IMR-90 (cell line): ENCODE measurements around the gene MAGEB3. TPM values are rescaled to one million over a fixed set of nuclear protein-coding genes. Genes with fewer than 3 reads are reported as not detected.

Experiments used
- ATAC-seq: fragments of 200-7000 bp; cut with Tn5 transposase; 2 replicates; pipeline ENCODE4 v1.9.1; 2020; ENCODE audit warnings: low read depth, mild to moderate bottlenecking, moderate library complexity
- BruUV-seq: library from RNA; stranded (reverse); fragments of 400-500 nt; replicated peaks from 2 replicates; lab custom pipeline; 2021; lab: Mats Ljungman, UMichigan
- CTCF ChIA-PET: fragments of 300-600 bp; formaldehyde crosslinking; extraction: SDS; loops from one replicate; lab custom pipeline; 2021; ENCODE audit warnings: antibody characterized with exemption; lab: Yijun Ruan, JAX
- POLR2A ChIA-PET: fragments of 300-600 bp; sonication (Branson Sonifier 250); formaldehyde crosslinking; loops from one replicate; lab custom pipeline; 2022; ENCODE audit warnings: antibody characterized with exemption; ENCODE audit not compliant: unreplicated experiment; lab: Charles Lee
- DNase-seq: peaks from one replicate; pipeline ENCODE4 v3.0.0; 2013
- H2AFZ ChIP-seq: replicated peaks from 2 replicates; pipeline ENCODE3; 2013; ENCODE audit warnings: low read length, mild to moderate bottlenecking; ENCODE audit not compliant: poor library complexity
- H2AK5ac ChIP-seq: 2 replicates; pipeline ENCODE4 v1.6.1; 2013; ENCODE audit warnings: low read depth, low read length, inconsistent platforms
- H2AK9ac ChIP-seq: replicated peaks from 2 replicates; pipeline ENCODE3; 2013; ENCODE audit warnings: mild to moderate bottlenecking, low read depth, low read length, moderate library complexity; ENCODE audit not compliant: poor library complexity
- H2BK120ac ChIP-seq: 2 replicates; pipeline ENCODE4 v1.6.1; 2013; ENCODE audit warnings: low read depth, low read length, inconsistent platforms
- H2BK15ac ChIP-seq: 3 replicates; pipeline ENCODE4 v1.6.1; 2013; ENCODE audit warnings: low read depth, low read length, inconsistent platforms
- H2BK20ac ChIP-seq: 2 replicates; pipeline ENCODE4 v1.6.1; 2013; ENCODE audit warnings: low read depth, mild to moderate bottlenecking, inconsistent platforms, low read length, moderate library complexity
- H2BK5ac ChIP-seq: 2 replicates; pipeline ENCODE4 v1.6.1; 2013; ENCODE audit warnings: mild to moderate bottlenecking, low read depth, low read length, inconsistent platforms; ENCODE audit not compliant: poor library complexity, severe bottlenecking
- H3K14ac ChIP-seq: replicated peaks from 2 replicates; pipeline ENCODE4 v1.6.1; 2013; ENCODE audit warnings: low read depth, low read length, inconsistent platforms
- H3K18ac ChIP-seq: 2 replicates; pipeline ENCODE4 v1.6.1; 2013; ENCODE audit warnings: low read depth, low read length, control low read depth
- H3K23ac ChIP-seq: 2 replicates; pipeline ENCODE4 v1.6.1; 2013; ENCODE audit warnings: low read depth, low read length, inconsistent platforms
- H3K27ac ChIP-seq: 2 replicates; pipeline ENCODE4 v1.5.1; 2013; ENCODE audit warnings: mild to moderate bottlenecking, control low read depth, low read length; ENCODE audit not compliant: insufficient read depth
- H3K27me3 ChIP-seq: 2 replicates; pipeline ENCODE4 v1.6.1; 2013; ENCODE audit warnings: low read length; ENCODE audit not compliant: control insufficient read depth, insufficient read depth
- H3K36me3 ChIP-seq: 2 replicates; pipeline ENCODE4 v1.6.1; 2013; ENCODE audit warnings: low read length, mixed read lengths; ENCODE audit not compliant: control insufficient read depth, insufficient read depth
- H3K4ac ChIP-seq: 2 replicates; pipeline ENCODE4 v1.6.1; 2013; ENCODE audit warnings: low read depth, low read length, inconsistent platforms
- H3K4me1 ChIP-seq: 2 replicates; pipeline ENCODE4 v1.6.1; 2013; ENCODE audit warnings: low read length, mixed read lengths; ENCODE audit not compliant: control insufficient read depth, insufficient read depth
- H3K4me2 ChIP-seq: 2 replicates; pipeline ENCODE4 v1.6.1; 2013; ENCODE audit warnings: low read depth, mild to moderate bottlenecking, control low read depth, low read length, moderate library complexity
- H3K4me3 ChIP-seq: 2 replicates; pipeline ENCODE4 v1.5.1; 2013; ENCODE audit warnings: low read depth, mild to moderate bottlenecking, control low read depth, low read length, moderate library complexity; ENCODE audit not compliant: insufficient read depth
- H3K56ac ChIP-seq: 2 replicates; pipeline ENCODE4 v1.6.1; 2013; ENCODE audit warnings: low read length, inconsistent platforms; ENCODE audit not compliant: insufficient read depth; ENCODE audit errors: extremely low read depth
- H3K79me1 ChIP-seq, 2 experiments: 2 replicates each; pipeline ENCODE4 v1.6.1; 2013; ENCODE audit warnings: low read length in 2 of 2, inconsistent platforms in 1 of 2, low read depth in 1 of 2
- H3K9ac ChIP-seq: 2 replicates; pipeline ENCODE4 v1.6.1; 2013; ENCODE audit warnings: low read depth, low read length, control low read depth
- H3K9me1 ChIP-seq: 2 replicates; pipeline ENCODE4 v1.6.1; 2013; ENCODE audit warnings: low read length, inconsistent platforms; ENCODE audit not compliant: insufficient read depth
- H3K9me3 ChIP-seq: 2 replicates; pipeline ENCODE4 v1.6.1; 2013; ENCODE audit warnings: low read length; ENCODE audit not compliant: control insufficient read depth, insufficient read depth
- H4K20me1 ChIP-seq: 2 replicates; pipeline ENCODE4 v1.6.1; 2013; ENCODE audit warnings: low read length, inconsistent platforms; ENCODE audit not compliant: insufficient read depth
- H4K5ac ChIP-seq: 2 replicates; pipeline ENCODE4 v1.6.1; 2013; ENCODE audit warnings: mild to moderate bottlenecking, low read depth, low read length, control low read depth
- H4K8ac ChIP-seq, 2 experiments: 2 replicates each; pipeline ENCODE4 v1.6.1; 2013; ENCODE audit warnings: low read depth in 2 of 2, low read length in 2 of 2, control low read depth in 1 of 2, inconsistent platforms in 1 of 2
- H4K91ac ChIP-seq: 2 replicates; pipeline ENCODE4 v1.6.1; 2013; ENCODE audit warnings: low read depth, low read length, inconsistent platforms; ENCODE audit not compliant: insufficient read depth
- BHLHE40 ChIP-seq: fragments of 150-350 bp; IDR thresholded peaks from 2 replicates; pipeline ENCODE4 v1.6.1; 2016; ENCODE audit warnings: mild to moderate bottlenecking, low read depth, low read length
- CEBPB ChIP-seq: IDR thresholded peaks from 2 replicates; pipeline ENCODE4 v1.6.1; 2012; ENCODE audit warnings: low read depth, low read length, improper control_type of control experiment
- FOS ChIP-seq: fragments of 150-350 bp; IDR thresholded peaks from 2 replicates; pipeline ENCODE4 v1.6.1; 2016; ENCODE audit warnings: low read depth, low read length
- MAFK ChIP-seq: IDR thresholded peaks from 2 replicates; pipeline ENCODE4 v1.6.1; 2012; ENCODE audit warnings: low read depth, low read length, improper control_type of control experiment
- MAZ ChIP-seq: IDR thresholded peaks from 2 replicates; pipeline ENCODE4 v1.6.1; 2012; ENCODE audit warnings: low read depth, mild to moderate bottlenecking, low read length, improper control_type of control experiment, moderate library complexity, borderline replicate concordance
- MXI1 ChIP-seq: IDR thresholded peaks from 2 replicates; pipeline ENCODE4 v1.6.1; 2012; ENCODE audit warnings: low read depth, mild to moderate bottlenecking, low read length, moderate library complexity, borderline replicate concordance
- NFE2L2 ChIP-seq: fragments of 150-350 bp; IDR thresholded peaks from 2 replicates; pipeline ENCODE4 v1.6.1; 2016; ENCODE audit warnings: low read depth, mild to moderate bottlenecking, low read length
- POLR2A ChIP-seq: IDR thresholded peaks from 2 replicates; pipeline ENCODE4 v1.6.1; 2012; ENCODE audit warnings: mild to moderate bottlenecking, low read depth, low read length
- RAD21 ChIP-seq: IDR thresholded peaks from 2 replicates; pipeline ENCODE4 v1.6.1; 2012; ENCODE audit warnings: low read length, improper control_type of control experiment
- RCOR1 ChIP-seq: IDR thresholded peaks from 2 replicates; pipeline ENCODE4 v1.6.1; 2012; ENCODE audit warnings: mild to moderate bottlenecking, low read length, improper control_type of control experiment; ENCODE audit not compliant: insufficient replicate concordance
- RFX5 ChIP-seq: IDR thresholded peaks from 2 replicates; pipeline ENCODE4 v1.8.0; 2012; ENCODE audit warnings: low read depth, mild to moderate bottlenecking, low read length, moderate library complexity
- SMC3 ChIP-seq: fragments of 150-350 bp; IDR thresholded peaks from 2 replicates; pipeline ENCODE4 v1.6.1; 2016; ENCODE audit warnings: low read depth, mild to moderate bottlenecking, antibody characterized with exemption, low read length, moderate library complexity
- WGBS, 2 experiments: methylation state at CpG; one replicate each; pipeline versions ENCODE4 v1.1.5 to v1.1.7; 2013; ENCODE audit warnings: missing lambda C conversion rate in 2 of 2; ENCODE audit not compliant: insufficient read length in 1 of 2; ENCODE audit errors: extremely low coverage in 2 of 2; 5-methylcytosine and 5-hydroxymethylcytosine counted together
- dilution Hi-C: fragments of 300-500 bp; cut with HindIII; formaldehyde crosslinking; loops from one replicate; pipeline ENCODE4 v1.14.3; 2018; ENCODE audit warnings: low sequenced_read_pairs; ENCODE audit not compliant: unreplicated experiment
- in situ Hi-C: fragments of 300-500 bp; cut with MboI; formaldehyde crosslinking; loops from 3 replicates; pipeline ENCODE4 v1.14.3; 2019; ENCODE audit warnings: low sequenced_read_pairs, inconsistent platforms, mixed read lengths
- intact Hi-C: fragments of 100-400 bp; cut with micrococcal nuclease; formaldehyde crosslinking; loops from 2 replicates; pipeline ENCODE4 v1.10.0; 2022
- polyA plus RNA-seq, 3 experiments: library from polyadenylated mRNA; depleted of rRNA; stranded (reverse); fragments of >200 nt; gene quantifications; 2 replicates each; pipeline ENCODE4 v1.2.3, GENCODE V29; 2012; ENCODE audit warnings: low replicate concordance in 1 of 3
- total RNA-seq: library from RNA; depleted of rRNA; stranded (reverse); fragments of >200 nt; gene quantifications from 2 replicates; pipeline ENCODE4 v1.2.3, GENCODE V29; 2012
- TF ChIP-seq, protein P1 (sequence below): conservative IDR thresholded peaks from 2 replicates; pipeline ENCODE4 v1.5.1; 2012; ENCODE audit warnings: mild to moderate bottlenecking, low read depth, low read length, improper control_type of control experiment
- TF ChIP-seq, protein P2 (sequence below): fragments of 150-350 bp; IDR thresholded peaks from 2 replicates; pipeline ENCODE4 v1.6.1; 2017; ENCODE audit warnings: mild to moderate bottlenecking, antibody characterized with exemption, low read length, low read depth

Gene MAGEB3
- total and polyA plus RNA-seq, 2 of the 4 experiments (the other 2 are of a cell fraction), result not detected

DNA sequence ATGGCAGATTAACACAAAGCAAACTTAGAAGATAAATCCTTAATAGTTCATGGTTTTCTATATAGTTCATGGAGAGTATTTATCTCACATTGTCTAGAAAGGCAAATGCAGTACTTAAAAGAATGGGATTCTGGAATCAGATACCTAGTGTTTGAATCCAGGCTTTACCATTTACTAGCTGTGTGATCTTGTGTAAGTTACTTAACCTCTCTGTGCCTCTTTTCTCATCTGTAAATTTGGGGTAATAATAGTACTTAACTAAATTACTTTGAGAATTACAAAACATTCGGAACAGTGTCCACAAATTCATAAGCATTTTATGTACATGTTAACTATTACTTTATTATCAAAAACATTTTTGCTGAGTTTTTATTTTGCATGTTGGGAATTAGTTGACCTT, 32.3 kb downstream of the MAGEB3 start:
- H3K9me3 ChIP-seq, result no peaks in the 10 kb centered on the region
- no peak for TF ChIP-seq NFE2L2
- TF ChIP-seq FOS, result no peak
- no peak for TF ChIP-seq POLR2A
- TF ChIP-seq SMC3, result no peak
- no peak for TF ChIP-seq BHLHE40
- no peak for TF ChIP-seq MXI1
- no peak for TF ChIP-seq RFX5
- TF ChIP-seq, protein P1, sequence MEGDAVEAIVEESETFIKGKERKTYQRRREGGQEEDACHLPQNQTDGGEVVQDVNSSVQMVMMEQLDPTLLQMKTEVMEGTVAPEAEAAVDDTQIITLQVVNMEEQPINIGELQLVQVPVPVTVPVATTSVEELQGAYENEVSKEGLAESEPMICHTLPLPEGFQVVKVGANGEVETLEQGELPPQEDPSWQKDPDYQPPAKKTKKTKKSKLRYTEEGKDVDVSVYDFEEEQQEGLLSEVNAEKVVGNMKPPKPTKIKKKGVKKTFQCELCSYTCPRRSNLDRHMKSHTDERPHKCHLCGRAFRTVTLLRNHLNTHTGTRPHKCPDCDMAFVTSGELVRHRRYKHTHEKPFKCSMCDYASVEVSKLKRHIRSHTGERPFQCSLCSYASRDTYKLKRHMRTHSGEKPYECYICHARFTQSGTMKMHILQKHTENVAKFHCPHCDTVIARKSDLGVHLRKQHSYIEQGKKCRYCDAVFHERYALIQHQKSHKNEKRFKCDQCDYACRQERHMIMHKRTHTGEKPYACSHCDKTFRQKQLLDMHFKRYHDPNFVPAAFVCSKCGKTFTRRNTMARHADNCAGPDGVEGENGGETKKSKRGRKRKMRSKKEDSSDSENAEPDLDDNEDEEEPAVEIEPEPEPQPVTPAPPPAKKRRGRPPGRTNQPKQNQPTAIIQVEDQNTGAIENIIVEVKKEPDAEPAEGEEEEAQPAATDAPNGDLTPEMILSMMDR, result no peak
- no peak for TF ChIP-seq RCOR1
- TF ChIP-seq MAFK, result no peak
- TF ChIP-seq, protein P2, sequence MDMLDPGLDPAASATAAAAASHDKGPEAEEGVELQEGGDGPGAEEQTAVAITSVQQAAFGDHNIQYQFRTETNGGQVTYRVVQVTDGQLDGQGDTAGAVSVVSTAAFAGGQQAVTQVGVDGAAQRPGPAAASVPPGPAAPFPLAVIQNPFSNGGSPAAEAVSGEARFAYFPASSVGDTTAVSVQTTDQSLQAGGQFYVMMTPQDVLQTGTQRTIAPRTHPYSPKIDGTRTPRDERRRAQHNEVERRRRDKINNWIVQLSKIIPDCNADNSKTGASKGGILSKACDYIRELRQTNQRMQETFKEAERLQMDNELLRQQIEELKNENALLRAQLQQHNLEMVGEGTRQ, result no peak
- no peak for TF ChIP-seq CEBPB
- no peak for TF ChIP-seq RAD21
- no peak for TF ChIP-seq MAZ
- no peak overlapping the region for H2BK5ac ChIP-seq
- no peaks in the 10 kb centered on the region for H4K20me1 ChIP-seq
- DNase-seq (no peak), ATAC-seq (no peak)
- no peak overlapping the region for H3K4ac ChIP-seq
- dilution Hi-C loops (no loop called here), intact Hi-C loops (no loop called here), in situ Hi-C loops (no loop called here)
- no peak overlapping the region for H2BK20ac ChIP-seq
- no peak overlapping the region for H2AFZ ChIP-seq
- H4K8ac ChIP-seq, result no peak overlapping the region
- H2BK15ac ChIP-seq, result no peak overlapping the region
- ChIA-PET POLR2A (no interaction called here), CTCF (no interaction called here)
- no peak overlapping the region for H3K56ac ChIP-seq
- H2BK120ac ChIP-seq, result no peak overlapping the region
- H3K4me2 ChIP-seq, result no peak overlapping the region
- no peak overlapping the region for H4K91ac ChIP-seq
- no peak overlapping the region for H3K23ac ChIP-seq
- H3K9ac ChIP-seq, result no peak overlapping the region
- no peak overlapping the region for H4K5ac ChIP-seq
- no peak overlapping the region for H3K4me3 ChIP-seq
- peaks cover 3% of the 10 kb centered on the region for H3K27me3 ChIP-seq
- H3K9me1 ChIP-seq, result no peaks in the 10 kb centered on the region
- no peak overlapping the region for H3K14ac ChIP-seq
- H2AK5ac ChIP-seq, result no peak overlapping the region
- H3K79me1 ChIP-seq, result no peaks in the 10 kb centered on the region
- H3K18ac ChIP-seq, result no peak overlapping the region
- H2AK9ac ChIP-seq, result no peak overlapping the region
- no peaks in the 10 kb centered on the region for H3K4me1 ChIP-seq
- no TSS peak for BruUV-seq
- no peaks in the 10 kb centered on the region for H3K36me3 ChIP-seq
- no peak overlapping the region for H3K27ac ChIP-seq
- WGBS, 2 experiments, result no CpG with 5 or more reads among the region's 1 CpG
